ENCODE measurements around the gene PI4KA. TPM values are rescaled to one million over a fixed set of nuclear protein-coding genes. Genes with fewer than 3 reads are reported as not detected.

PI4KA gene
- total RNA-seq, 3 donors from 2014 or later (not counting 1 experiment from before 2014, with no cell fraction given), result 208 to 233 (median 215) TPM

DNA sequence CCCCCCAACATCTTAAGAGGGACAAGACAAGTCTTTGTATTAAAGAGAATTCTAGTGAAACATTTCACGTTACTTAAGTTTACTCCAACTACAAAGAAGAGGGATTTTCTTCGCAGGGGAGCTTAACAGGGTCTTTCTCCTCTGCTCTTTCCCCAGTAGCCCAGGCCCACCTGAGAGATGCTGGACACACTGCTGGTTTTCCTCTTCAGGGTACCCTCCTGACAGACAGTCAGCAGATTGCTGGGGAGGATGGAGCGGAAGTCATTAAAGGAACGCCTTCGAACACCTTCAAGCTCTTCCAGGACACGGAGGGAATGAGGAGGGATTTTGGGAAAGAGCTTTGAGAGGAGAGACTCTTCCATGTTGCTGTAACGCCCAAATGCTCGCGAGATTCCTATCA is 39.1 kb downstream of the PI4KA start:
- intact Hi-C loops (cut with micrococcal nuclease), result no loop called here
- ATAC-seq, result no peak
- H3K27me3 Mint-ChIP-seq (ENCODE audit: low read depth in 2 of 2), result no peaks in the 10 kb centered on the region
- H3K4me1 Mint-ChIP-seq, result no peaks in the 10 kb centered on the region
- H3K27ac Mint-ChIP-seq, result no peak overlapping the region
- Histone ChIP-seq H3K4me1 (ENCODE audit: control insufficient read depth, insufficient read depth, low read length) (no peaks in the 10 kb centered on the region), H3K36me3 (ENCODE audit: control insufficient read depth, insufficient read depth, low read length) (peaks cover 55% of the 10 kb centered on the region), H3K9me3 (ENCODE audit: control insufficient read depth, insufficient read depth, low read length) (no peaks in the 10 kb centered on the region), H3K27ac (ENCODE audit: low read length) (no peak overlapping the region), H3K4me3 (ENCODE audit: low read length) (no peak overlapping the region), H3K27me3 (ENCODE audit: control insufficient read depth, insufficient read depth, low read length) (no peaks in the 10 kb centered on the region)
- TF ChIP-seq, protein P1, sequence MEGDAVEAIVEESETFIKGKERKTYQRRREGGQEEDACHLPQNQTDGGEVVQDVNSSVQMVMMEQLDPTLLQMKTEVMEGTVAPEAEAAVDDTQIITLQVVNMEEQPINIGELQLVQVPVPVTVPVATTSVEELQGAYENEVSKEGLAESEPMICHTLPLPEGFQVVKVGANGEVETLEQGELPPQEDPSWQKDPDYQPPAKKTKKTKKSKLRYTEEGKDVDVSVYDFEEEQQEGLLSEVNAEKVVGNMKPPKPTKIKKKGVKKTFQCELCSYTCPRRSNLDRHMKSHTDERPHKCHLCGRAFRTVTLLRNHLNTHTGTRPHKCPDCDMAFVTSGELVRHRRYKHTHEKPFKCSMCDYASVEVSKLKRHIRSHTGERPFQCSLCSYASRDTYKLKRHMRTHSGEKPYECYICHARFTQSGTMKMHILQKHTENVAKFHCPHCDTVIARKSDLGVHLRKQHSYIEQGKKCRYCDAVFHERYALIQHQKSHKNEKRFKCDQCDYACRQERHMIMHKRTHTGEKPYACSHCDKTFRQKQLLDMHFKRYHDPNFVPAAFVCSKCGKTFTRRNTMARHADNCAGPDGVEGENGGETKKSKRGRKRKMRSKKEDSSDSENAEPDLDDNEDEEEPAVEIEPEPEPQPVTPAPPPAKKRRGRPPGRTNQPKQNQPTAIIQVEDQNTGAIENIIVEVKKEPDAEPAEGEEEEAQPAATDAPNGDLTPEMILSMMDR (IDR thresholded peaks at IDR 0.05), result no peak
- H3K36me3 Mint-ChIP-seq, result peaks cover 7% of the 10 kb centered on the region
- no peaks in the 10 kb centered on the region for H3K9me3 Mint-ChIP-seq
- DNase-seq, result no peak
- H3K4me3 Mint-ChIP-seq, result no peak overlapping the region
- 98% methylated on average over 9 of the region's 9 CpGs for WGBS (ENCODE audit: insufficient coverage)

DNA sequence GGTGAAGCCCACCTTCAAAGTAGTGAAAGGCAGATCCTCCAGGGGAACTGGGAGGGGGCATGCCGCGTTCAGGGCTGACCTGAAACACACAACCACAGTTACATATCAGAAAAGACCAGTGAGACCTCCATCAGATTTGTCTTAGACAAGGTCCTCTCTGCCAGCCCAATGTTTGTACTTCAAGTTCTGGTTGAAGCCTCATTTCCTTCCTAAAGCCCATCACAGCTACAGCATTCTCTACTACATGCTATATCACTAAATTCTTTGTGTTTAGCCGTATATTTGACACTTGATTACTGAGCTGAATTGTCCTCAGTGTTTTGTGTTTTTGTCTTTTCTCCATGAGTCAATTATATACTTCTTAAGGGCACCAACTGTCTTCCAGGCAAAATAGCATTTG is 40.1 kb downstream of the PI4KA start:
- intact Hi-C loops (cut with micrococcal nuclease), result no loop called here
- H3K27ac Mint-ChIP-seq, result peak overlapping the region in 1 of 2 donors; percentile 2

DNA sequence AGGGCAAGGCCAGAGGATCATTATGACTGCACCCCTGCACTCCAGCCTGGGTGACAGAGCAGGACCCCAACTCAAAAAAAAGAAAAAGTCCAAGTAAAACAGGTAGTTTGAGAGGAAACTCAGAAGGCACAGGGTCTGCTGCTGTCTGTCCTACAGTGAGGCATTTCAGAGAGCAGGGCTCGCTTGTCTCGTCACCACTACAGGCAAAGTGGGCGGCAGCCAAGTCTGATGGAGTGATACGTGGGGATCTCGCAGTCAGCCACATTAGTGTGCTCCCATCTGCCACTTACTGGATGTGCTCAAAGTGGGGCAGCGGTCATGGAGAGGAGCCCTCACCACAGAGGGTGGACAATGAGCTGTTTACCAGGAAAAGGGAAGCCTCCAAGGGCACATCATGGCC is 42.1 kb downstream of the PI4KA start:
- Histone ChIP-seq H3K27ac (ENCODE audit: low read length) (no peak overlapping the region), H3K27me3 (ENCODE audit: control insufficient read depth, insufficient read depth, low read length) (no peaks in the 10 kb centered on the region), H3K4me1 (ENCODE audit: control insufficient read depth, insufficient read depth, low read length) (no peaks in the 10 kb centered on the region), H3K4me3 (ENCODE audit: low read length) (no peak overlapping the region), H3K36me3 (ENCODE audit: control insufficient read depth, insufficient read depth, low read length) (peaks cover 60% of the 10 kb centered on the region), H3K9me3 (ENCODE audit: control insufficient read depth, insufficient read depth, low read length) (no peaks in the 10 kb centered on the region)
- Mint-ChIP-seq H3K36me3 (peaks cover 7% of the 10 kb centered on the region), H3K9me3 (no peaks in the 10 kb centered on the region), H3K27me3 (ENCODE audit: low read depth in 2 of 2) (no peaks in the 10 kb centered on the region), H3K27ac (no peak overlapping the region), H3K4me1 (peaks cover under 1 to 2% of the 10 kb centered on the region in 2 donors), H3K4me3 (no peak overlapping the region)
- DNase-seq (no peak), ATAC-seq (no peak)
- TF ChIP-seq, protein P1 (IDR thresholded peaks at IDR 0.05), result no peak
- intact Hi-C loops (cut with micrococcal nuclease), result no loop called here
- 97% methylated on average over 6 of the region's 6 CpGs for WGBS (ENCODE audit: insufficient coverage)

More for the DNA sequence above, 40.1 kb downstream of the PI4KA start:
- TF ChIP-seq, protein P1 (IDR thresholded peaks at IDR 0.05), result no peak
- no peaks in the 10 kb centered on the region for H3K9me3 ChIP-seq (ENCODE audit: control insufficient read depth, insufficient read depth, low read length)
- no peak for DNase-seq
- no peaks in the 10 kb centered on the region for H3K27me3 ChIP-seq (ENCODE audit: control insufficient read depth, insufficient read depth, low read length)
- H3K4me3 Mint-ChIP-seq, result no peak overlapping the region
- no peaks in the 10 kb centered on the region for H3K27me3 Mint-ChIP-seq (ENCODE audit: low read depth in 2 of 2)
- peaks cover 57% of the 10 kb centered on the region for H3K36me3 ChIP-seq (ENCODE audit: control insufficient read depth, insufficient read depth, low read length)
- peaks cover 7% of the 10 kb centered on the region for H3K36me3 Mint-ChIP-seq
- no peak overlapping the region for H3K27ac ChIP-seq (ENCODE audit: low read length)
- H3K9me3 Mint-ChIP-seq, result no peaks in the 10 kb centered on the region
- no peak for ATAC-seq
- H3K4me1 ChIP-seq (ENCODE audit: control insufficient read depth, insufficient read depth, low read length), result no peaks in the 10 kb centered on the region
- no peaks in the 10 kb centered on the region for H3K4me1 Mint-ChIP-seq
- 98% methylated on average over 3 of the region's 3 CpGs for WGBS (ENCODE audit: insufficient coverage)
- H3K4me3 ChIP-seq (ENCODE audit: low read length), result no peak overlapping the region

DNA sequence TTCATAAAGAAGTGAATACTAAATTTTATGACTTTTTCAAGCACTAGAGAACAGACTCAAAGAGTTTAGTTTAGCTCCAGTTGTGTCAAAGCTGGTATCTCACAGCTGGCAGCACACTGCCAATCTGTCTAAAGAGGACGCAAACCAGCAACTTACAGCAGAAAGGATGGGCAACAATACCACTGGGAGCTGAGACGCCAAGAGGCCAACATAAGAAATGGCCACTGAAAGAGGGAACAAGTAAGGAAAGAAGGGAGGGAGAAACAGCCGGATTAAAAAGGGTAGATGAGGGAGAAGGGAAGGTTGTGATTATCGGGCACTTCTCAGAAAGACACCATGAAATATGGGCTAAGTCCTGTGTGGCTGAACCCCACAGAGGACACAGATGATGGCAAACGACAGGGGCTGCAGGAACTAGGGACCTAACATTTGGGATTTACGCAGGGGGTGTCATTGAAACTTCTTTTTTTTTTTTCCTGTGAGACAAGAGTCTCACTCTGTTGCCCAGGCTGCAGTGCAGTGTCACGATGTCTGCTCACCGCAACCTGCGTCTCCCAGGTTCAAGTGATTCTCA is 43.0 kb downstream of the PI4KA start:
- Histone ChIP-seq H3K27ac (ENCODE audit: low read length) (no peak overlapping the region), H3K4me1 (ENCODE audit: control insufficient read depth, insufficient read depth, low read length) (no peaks in the 10 kb centered on the region), H3K4me3 (ENCODE audit: low read length) (no peak overlapping the region), H3K9me3 (ENCODE audit: control insufficient read depth, insufficient read depth, low read length) (no peaks in the 10 kb centered on the region), H3K36me3 (ENCODE audit: control insufficient read depth, insufficient read depth, low read length) (peaks cover 62% of the 10 kb centered on the region), H3K27me3 (ENCODE audit: control insufficient read depth, insufficient read depth, low read length) (no peaks in the 10 kb centered on the region)
- TF ChIP-seq, protein P1 (IDR thresholded peaks at IDR 0.05), result no peak
- intact Hi-C loops (cut with micrococcal nuclease), result no loop called here
- H3K4me1 Mint-ChIP-seq, result peaks cover 10 to 12% of the 10 kb centered on the region in 2 donors
- DNase-seq (no peak), ATAC-seq (no peak)
- H3K4me3 Mint-ChIP-seq, result no peak overlapping the region
- no peaks in the 10 kb centered on the region for H3K9me3 Mint-ChIP-seq
- H3K27me3 Mint-ChIP-seq (ENCODE audit: low read depth in 2 of 2), result no peaks in the 10 kb centered on the region
- WGBS (ENCODE audit: insufficient coverage), result 98% methylated on average over 9 of the region's 9 CpGs
- H3K27ac Mint-ChIP-seq, result no peak overlapping the region
- H3K36me3 Mint-ChIP-seq, result peaks cover 7% of the 10 kb centered on the region

Data from natural killer cell (primary cell).